ENCODE measurements around the gene CASQ2. TPM values are rescaled to one million over a fixed set of nuclear protein-coding genes. Genes with fewer than 3 reads are reported as not detected.

The CASQ2 gene
- total RNA-seq, 1 donor from 2014 or later: not detected

GRCh38 chr1:115701090-115701489 is 67.4 kb downstream of the CASQ2 start:
- no peak overlapping the region for H3K4me3 Mint-ChIP-seq (ENCODE audit: unreplicated experiment)
- H3K36me3 Mint-ChIP-seq (ENCODE audit: low read depth): no peaks in the 10 kb centered on the region
- DNase-seq (ENCODE audit: low spot score): no peak
- no peak for TF ChIP-seq CTCF (IDR thresholded peaks at IDR 0.05)
- no peaks in the 10 kb centered on the region for H3K9me3 Mint-ChIP-seq (ENCODE audit: low read depth)
- peaks cover 9% of the 10 kb centered on the region for H3K27me3 Mint-ChIP-seq (ENCODE audit: low read depth)
- H3K4me1 Mint-ChIP-seq (ENCODE audit: low read depth): no peaks in the 10 kb centered on the region
- no peak overlapping the region for H3K27ac Mint-ChIP-seq (ENCODE audit: unreplicated experiment)

- Mint-ChIP-seq H3K4me3 (ENCODE audit: unreplicated experiment) (no peak overlapping the region), H3K4me1 (ENCODE audit: low read depth) (no peaks in the 10 kb centered on the region), H3K27ac (ENCODE audit: unreplicated experiment) (no peak overlapping the region), H3K27me3 (ENCODE audit: low read depth) (peaks cover 9% of the 10 kb centered on the region), H3K9me3 (ENCODE audit: low read depth) (no peaks in the 10 kb centered on the region), H3K36me3 (ENCODE audit: low read depth) (peaks cover 2% of the 10 kb centered on the region)
- no peak for DNase-seq (ENCODE audit: low spot score)
- no peak for TF ChIP-seq CTCF (IDR thresholded peaks at IDR 0.05)
These were observed 70.9 kb downstream of the CASQ2 start for GRCh38 chr1:115697619-115698018.

- no peak for DNase-seq (ENCODE audit: low spot score)
- Mint-ChIP-seq H3K4me3 (ENCODE audit: unreplicated experiment) (no peak overlapping the region), H3K36me3 (ENCODE audit: low read depth) (peaks cover 21% of the 10 kb centered on the region), H3K9me3 (ENCODE audit: low read depth) (no peaks in the 10 kb centered on the region), H3K27me3 (ENCODE audit: low read depth) (peaks cover 4% of the 10 kb centered on the region), H3K27ac (ENCODE audit: unreplicated experiment) (no peak overlapping the region), H3K4me1 (ENCODE audit: low read depth) (no peaks in the 10 kb centered on the region)
- no peak for TF ChIP-seq CTCF (IDR thresholded peaks at IDR 0.05)
These were observed 73.7 kb downstream of the CASQ2 start for GRCh38 chr1:115694805-115695204.

- Mint-ChIP-seq H3K4me1 (ENCODE audit: low read depth) (no peaks in the 10 kb centered on the region), H3K9me3 (ENCODE audit: low read depth) (no peaks in the 10 kb centered on the region), H3K27me3 (ENCODE audit: low read depth) (no peaks in the 10 kb centered on the region), H3K36me3 (ENCODE audit: low read depth) (peaks cover 24% of the 10 kb centered on the region), H3K27ac (ENCODE audit: unreplicated experiment) (no peak overlapping the region), H3K4me3 (ENCODE audit: unreplicated experiment) (no peak overlapping the region)
- DNase-seq (ENCODE audit: low spot score): no peak
- TF ChIP-seq CTCF (IDR thresholded peaks at IDR 0.05): no peak
These were observed 76.3 kb downstream of the CASQ2 start for GRCh38 chr1:115692224-115692623.

GRCh38 chr1:115690972-115691371 is 77.5 kb downstream of the CASQ2 start:
- H3K4me3 Mint-ChIP-seq (ENCODE audit: unreplicated experiment): no peak overlapping the region
- H3K9me3 Mint-ChIP-seq (ENCODE audit: low read depth): no peaks in the 10 kb centered on the region
- peaks cover 24% of the 10 kb centered on the region for H3K36me3 Mint-ChIP-seq (ENCODE audit: low read depth)
- no peak overlapping the region for H3K27ac Mint-ChIP-seq (ENCODE audit: unreplicated experiment)
- no peak for TF ChIP-seq CTCF (IDR thresholded peaks at IDR 0.05)
- DNase-seq (ENCODE audit: low spot score): no peak
- no peaks in the 10 kb centered on the region for H3K4me1 Mint-ChIP-seq (ENCODE audit: low read depth)
- no peaks in the 10 kb centered on the region for H3K27me3 Mint-ChIP-seq (ENCODE audit: low read depth)
